DLD1 (cell line): Measurements from ENCODE around the gene CAMK1G.

Experiments
- in situ Hi-C: cut with HindIII; loops from 2 replicates; pipeline ENCODE4 v1.10.0; 2017; ENCODE audit warnings: low sequenced_read_pairs

CAMK1G gene

DNA sequence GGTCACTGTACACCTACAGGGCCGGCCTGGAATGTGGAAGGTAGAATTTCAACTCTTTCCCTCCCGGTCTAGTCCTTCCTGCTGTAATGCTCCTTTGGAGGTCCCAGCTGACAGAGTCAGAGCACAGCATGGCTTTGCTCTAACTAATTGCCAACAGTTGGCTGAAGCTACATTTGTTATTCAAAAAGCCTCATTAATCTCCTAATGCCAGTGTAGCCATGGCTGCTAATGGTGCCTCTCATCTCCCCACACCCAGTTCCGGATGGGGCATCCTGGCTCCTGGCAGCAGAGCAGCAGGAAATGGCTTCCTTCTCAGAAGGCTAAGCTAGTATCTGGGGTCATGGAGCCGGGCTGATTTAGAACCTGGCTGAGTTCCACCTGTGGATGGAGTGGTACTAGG, 18.7 kb upstream of the CAMK1G start:
- in situ Hi-C loops = no loop called here

DNA sequence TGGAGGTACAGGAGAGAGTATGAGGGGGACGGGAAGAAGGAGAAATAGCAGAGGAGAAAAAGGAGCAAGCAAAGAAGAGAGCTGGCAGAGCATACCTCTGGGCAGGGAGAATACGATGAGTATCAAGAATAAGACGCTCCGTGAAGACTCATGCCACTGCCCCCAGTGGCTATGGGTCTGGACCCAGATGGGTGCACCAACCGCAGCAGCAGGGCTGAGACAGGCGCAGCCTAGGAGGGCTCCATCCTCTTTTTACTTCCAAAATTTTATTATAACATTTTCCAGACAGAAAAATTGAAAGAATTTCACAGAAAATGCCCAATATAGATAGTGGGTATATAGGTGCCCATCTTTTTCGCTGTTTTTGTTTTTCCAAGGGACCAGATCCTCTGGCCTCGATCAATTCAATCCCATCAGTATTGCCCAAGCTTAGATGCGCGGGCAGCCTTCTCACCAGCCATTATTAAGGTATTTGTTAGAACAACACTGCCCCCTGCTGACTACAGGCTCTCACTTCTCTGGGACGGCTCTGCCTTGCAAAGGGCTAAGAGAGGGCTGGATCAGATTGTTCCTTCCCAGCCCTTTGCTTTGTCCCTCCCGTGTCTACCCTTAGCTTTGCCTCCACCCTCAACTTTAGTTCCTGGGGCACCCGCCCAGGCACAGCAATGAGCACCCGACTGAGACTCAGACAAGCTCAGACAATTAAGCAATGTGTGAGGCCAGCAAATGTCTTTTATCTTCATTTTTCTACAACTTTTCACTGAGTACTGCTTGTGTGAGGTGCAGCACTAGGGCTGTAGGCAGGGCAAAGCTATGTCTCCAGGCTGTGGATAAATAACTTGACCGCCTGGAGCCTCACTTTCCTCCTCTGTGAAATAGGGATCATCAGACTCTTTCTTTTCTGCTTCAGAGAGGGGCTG, 17.5 kb upstream of the CAMK1G start:
- in situ Hi-C loops = no loop called here

DNA sequence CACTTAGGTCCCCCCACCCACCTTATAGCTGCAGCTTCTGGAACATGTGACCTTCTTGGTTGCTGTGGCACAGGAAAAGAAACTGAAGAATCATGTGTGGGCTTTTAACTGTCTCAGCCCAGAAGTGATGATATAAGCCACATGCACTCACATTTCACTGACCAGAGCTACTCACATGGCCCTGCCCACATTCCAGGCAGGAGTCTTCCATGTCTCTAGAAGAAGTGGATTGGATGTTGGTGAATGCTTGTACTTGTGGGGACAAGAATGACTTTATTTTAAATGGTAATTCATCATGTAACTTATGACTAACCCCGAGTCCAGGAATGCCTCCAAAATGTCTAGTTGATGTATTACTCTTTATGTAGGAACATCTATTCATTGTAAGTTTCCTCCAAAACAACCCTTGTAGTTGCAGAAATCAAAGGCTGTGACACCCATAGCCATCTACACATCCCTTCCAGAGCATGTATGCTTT, 15.8 kb upstream of the CAMK1G start:
- in situ Hi-C loops = no loop called here

DNA sequence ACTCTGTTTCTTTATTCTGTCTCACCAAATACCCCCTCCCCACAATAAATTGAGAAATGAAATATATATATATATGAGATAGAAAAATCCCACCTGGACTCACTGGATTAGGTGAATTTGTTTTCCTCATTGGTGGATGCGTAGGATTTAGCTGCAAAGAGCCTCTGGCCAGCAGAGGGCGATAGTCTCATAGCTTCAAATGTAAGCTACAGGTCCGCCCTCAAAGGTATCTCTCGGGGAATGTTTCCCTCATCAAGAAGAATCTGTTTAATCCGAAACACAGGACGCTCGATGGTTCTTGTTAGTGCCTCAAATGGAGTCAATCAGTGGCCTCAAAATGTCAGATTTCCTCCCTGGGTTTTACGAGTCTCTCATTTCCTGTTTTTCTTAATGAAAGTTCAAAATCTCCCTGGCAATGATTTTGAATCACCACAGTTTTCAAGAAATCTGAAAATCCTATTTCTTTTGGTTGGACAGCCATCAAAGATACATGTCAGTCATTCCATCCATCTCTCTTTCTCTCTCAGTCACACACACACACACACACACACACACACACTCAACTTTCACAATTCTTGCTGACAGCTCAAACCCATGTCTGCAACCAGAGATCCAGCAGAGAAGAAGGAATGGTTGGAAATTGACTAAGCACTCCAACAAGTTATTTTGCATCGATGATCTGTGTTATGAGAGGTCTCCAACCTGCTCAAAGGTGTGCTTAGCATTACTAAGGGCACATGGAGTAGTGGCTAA, 13.9 kb upstream of the CAMK1G start:
- in situ Hi-C loops = no loop called here

DNA sequence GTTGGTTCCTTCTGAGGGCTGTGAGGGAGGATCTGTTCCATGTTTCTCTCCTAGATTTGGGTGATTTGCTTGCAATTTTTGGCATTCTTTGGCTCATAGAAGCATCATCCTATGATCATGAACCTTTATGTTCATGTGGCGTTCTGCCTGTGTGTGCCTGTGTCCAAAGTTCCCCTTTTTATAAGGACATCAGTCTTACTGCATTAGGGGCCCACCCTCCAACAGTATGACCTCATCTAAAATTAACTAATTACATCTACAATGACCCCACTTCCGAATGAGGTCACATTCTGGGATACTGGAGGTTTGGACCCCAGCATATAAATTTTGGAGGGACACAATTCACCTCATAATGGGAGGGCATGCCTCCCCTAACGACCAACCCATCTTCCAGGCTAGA, 12.8 kb upstream of the CAMK1G start:
- in situ Hi-C loops = no loop called here

DNA sequence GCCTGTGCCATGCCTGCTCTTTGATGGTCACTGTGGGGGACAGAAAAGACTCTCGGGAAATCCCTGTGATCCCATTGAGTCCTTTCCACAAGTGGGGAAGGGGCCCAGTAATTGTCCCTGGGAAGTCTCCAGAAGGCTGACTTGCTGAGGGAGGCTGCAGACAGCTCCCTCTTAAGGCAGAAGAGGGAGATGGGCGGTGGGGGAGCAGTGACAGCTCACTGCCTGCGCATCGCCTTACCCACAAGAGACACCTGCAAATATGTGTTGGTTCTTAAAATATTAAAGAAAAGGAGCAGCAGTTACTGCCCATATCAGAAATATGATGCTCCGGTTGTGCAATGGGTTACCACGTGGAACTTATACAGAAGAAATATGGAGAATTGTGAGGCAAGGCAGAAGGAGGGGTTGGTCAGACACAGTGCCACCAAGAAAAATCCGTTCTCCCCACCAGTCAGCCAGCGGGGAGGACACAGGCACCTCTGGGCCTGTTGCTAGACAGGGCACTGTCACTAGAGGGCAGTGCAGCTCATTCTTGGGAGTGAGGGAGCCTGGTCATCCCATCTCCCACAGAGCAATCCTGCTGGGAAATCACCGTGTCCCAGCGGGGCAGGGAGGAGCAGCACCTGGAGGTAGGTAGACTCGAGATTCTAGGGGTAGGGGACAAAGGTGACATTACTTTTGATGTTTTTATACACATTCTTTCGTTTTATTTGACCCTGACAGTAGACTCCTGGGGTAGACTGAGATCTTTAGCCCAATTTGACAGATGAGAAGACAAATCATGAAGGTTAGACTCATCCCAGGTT, 6.9 kb upstream of the CAMK1G start:
- in situ Hi-C loops = no loop called here

DNA sequence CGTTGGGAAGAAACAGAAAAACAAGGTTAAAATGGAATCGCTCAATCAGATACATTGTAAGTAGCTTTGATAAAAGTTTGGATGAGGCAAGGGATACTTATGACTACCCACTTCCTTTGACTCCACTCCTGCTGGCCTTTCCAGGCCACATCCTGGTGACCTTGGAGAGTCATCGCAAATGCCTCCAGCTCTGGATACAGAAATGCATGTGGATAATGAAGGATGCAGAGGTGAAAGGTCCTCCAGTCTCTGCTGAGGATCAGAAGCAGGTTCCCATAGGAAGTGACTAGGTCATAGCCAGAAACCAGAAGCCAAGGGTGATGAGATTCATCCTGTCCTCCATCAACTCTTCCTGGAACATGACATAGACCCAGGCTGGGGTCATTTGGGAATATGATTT, 6.2 kb upstream of the CAMK1G start:
- in situ Hi-C loops = no loop called here

DNA sequence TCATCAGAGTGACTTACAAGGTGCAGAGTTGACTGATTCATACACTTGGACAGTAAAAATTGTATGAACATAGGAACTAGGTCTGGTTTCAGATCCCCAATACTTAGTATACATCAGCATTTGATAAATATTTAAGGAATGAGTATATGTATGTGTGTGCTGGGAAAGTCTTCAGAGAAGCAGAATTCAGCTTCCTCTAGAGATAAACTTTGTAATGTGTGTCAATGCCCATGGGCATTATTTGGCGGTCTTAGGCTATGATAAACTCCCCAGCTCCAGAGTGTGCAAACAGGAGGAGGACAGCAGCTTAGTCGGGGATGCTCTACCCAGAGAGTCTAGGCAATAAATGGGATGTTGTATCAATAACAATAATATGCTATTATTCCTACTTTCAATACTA, 2.9 kb upstream of the CAMK1G start:
- in situ Hi-C loops = no loop called here

DNA sequence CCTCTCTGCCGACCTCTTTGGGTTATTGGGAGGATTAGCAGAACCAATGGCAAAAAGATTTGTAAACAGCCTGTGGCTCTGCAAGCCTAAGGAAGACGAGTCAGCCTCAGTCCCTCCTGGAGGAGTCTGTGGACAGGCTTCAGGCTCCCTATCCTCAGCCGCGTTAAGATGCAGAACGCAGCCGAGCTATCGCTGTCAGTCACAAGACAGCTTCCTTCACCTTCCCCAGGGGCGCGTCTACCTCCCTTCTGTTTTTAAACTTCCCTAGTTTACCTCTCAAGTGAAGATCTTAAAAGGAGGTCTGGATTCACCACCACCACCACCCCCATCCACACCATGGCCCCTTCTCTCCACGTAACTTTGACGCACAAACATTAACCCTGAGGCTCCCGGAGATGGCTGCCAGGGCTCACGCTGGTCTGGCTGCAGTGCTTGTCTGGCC, 738 bp downstream of the CAMK1G start:
- in situ Hi-C loops = no loop called here

DNA sequence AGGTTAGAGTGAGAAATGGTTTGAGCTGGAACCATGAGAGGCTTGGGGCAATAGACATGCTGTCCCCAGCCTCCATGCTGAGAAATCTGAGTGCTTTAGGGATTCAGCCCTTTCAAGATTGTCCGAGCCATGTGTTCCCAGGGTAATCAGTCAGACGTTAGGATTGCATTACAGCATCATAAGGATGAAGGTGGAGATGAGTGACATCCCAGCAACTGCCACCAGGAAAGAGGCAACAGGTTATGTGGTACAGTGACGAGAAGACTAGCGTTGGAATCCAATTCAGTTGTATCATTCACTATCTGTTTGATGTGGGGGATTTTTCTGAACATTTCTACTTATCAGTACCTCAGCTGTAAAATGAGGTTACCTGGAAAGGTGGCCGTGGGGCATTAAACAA, 1.7 kb downstream of the CAMK1G start:
- in situ Hi-C loops = no loop called here

DNA sequence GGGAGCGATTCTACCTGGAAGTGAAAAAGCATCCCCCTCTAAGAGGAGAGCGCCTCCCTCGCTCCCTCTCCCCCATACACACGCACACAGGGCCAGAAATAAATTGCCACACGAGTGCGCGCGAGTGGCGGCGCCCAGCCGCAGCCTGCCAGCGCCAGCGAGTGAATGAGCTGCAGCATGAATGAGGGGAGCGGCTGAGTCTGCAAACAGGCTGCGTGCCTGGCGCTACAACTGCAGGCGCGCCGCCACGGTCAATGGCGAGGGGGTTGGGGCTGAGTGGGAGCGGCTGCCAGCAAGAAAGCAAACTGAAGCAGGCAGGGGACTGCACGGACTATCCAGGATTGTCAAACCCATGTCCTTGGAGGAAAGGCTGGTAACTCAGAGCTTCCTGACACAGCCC, 2.2 kb downstream of the CAMK1G start:
- in situ Hi-C loops = no loop called here

DNA sequence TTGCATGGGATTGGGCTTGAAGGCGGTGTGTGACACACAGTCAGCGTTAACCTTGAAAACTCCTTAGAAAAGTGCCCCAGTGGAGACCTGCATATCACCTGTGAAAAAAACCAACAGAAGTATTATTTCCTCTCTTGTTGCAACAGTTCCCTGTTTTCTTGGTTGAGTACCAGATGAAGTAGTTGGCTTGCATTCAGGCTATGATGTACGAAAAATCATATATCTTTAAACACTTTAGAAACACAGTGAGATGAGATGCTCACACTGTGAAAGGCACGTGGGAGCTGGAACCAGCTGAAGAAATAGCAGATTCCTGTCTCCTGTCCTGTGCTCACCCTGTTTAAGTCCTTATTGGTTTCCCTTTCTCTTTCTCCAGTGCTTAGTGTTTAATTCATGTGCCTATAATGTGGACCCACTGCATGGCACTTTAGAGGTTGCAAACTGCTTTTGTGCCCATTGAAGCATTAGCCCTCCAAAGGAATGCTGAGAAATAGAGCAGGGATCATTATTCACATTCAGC, 2.8 kb downstream of the CAMK1G start:
- in situ Hi-C loops = no loop called here

DNA sequence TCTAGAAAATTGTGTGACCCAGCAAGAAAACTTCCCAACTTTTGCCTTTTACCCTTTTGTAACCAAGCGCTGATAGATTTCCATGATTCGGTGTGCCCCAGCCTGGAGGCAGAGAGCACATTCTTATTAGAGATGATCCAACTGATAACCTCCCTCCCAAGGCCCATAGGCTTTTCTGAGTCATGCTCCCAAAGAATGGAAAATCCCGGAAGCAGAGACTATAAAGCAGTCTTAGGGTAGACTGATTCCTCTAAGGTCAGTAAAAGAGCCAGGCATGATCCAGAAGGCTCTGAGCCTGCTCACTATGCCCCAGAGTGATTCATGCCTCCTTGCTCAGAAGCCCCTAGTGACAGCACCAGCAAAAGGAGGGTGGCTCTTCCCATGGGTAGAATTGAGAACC, 4.3 kb downstream of the CAMK1G start:
- in situ Hi-C loops = no loop called here

DNA sequence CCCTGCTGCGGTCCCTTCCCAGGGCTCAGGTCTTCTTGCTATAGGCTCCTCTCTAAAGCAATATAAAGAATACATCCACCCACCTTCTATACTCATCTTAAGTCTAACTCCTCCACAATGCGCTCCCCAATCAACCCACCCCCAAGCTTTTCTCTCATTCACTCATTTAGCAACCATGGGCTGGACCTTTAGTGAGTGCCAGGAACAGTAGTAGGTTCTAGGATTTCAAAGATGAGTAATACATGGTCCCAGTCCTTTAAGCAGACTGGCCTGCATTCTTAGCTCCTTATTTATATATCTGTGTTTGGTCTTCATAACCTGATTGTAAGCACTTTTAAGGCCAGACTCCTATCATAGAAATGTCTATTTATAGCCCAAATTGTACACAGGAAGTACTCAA, 5.9 kb downstream of the CAMK1G start:
- in situ Hi-C loops = no loop called here

DNA sequence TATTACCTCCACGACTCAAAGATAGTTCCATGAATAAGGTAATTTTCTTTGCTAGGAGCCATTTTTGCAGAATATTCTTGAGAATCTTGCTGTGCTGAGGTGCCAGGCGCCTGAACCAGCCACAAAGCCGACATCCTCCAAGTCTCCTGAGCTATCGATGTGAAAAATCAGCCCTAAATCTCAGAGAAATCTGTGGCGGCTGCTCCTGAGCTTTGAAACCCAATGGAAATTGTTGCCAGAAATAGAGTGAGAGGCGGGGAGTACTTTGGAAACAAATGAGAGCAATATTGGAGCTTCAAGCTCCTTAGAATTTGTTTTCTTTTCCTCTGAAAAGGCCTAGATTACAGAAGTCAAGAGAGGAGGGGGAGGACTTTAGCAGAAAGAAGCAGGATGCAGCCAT, 6.3 kb downstream of the CAMK1G start:
- in situ Hi-C loops = no loop called here

DNA sequence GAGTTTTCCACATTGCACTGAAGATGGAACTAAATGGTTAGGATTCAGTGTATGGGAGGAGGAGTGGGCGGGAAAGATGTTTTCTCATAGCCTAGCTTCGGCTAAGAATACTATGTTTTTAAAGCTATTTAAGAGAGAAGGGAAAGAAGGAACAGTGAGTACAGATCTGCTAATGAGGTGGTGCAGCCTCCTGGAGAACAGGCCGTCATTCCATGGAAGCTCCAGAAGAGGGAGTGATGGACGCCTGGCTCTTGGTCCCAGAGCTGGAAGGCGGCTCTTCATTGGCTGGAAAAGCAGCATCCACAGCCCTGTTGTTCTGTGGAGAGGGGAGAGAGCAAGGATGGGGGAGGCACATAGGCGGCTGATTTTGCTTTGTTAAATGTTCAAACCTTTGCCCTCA, 6.9 kb downstream of the CAMK1G start:
- in situ Hi-C loops = no loop called here

DNA sequence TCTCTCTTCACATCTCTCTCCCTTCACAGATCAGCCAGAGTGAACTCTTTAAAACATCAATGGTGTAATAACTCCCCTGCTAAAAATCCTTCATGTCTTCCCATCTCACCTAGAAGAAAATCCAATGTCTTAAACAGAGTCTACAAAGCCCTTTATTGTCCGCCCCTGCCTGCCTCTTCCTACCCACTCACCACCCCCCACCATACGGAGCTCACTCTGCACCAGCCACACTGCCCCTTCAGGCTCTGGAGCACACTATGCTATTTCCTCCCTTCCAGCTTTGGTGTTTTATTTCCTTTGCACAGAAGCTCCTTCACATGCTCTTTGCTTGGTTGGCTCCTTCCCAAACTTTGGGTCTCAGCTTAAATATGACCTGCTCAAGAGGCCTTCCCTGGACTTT, 10.2 kb downstream of the CAMK1G start:
- in situ Hi-C loops = no loop called here

DNA sequence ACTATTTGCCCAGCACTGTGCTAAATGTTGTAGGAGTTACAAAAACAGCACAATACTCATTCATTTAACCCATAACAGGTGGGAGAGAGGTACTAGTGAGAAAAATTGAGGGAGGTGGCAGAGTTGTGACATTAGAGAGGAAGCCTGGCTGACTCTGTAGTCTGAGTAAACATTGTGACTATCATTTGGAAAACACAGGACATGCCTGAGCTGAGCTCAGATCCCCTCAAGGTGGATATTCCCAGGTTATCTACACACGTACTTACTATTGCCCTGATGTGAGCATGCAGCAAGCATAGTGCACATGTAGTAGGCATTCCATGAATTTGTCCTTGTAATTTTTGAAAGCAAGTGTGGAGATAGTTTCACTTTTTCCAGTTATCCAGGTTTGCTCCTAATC, 10.9 kb downstream of the CAMK1G start:
- in situ Hi-C loops = no loop called here

DNA sequence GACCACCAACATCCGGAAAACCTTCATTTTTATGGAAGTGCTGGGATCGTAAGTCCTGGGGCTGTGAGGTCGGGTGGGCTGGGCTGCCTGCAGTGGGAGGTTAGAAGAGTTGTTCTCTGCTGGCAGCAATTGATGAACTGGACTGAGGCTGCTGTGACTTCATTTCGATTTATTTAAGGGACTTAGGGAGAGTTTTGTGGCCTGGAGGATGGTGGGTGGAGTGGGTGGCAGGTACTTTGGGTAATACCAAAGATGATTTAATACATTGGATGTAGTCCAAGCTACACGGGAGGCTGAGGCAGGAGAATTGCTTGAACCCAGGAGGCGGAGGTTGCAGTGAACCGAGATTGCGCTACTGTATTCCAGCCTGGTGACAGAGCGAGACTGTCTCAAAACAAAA, 11.5 kb downstream of the CAMK1G start:
- in situ Hi-C loops = no loop called here

DNA sequence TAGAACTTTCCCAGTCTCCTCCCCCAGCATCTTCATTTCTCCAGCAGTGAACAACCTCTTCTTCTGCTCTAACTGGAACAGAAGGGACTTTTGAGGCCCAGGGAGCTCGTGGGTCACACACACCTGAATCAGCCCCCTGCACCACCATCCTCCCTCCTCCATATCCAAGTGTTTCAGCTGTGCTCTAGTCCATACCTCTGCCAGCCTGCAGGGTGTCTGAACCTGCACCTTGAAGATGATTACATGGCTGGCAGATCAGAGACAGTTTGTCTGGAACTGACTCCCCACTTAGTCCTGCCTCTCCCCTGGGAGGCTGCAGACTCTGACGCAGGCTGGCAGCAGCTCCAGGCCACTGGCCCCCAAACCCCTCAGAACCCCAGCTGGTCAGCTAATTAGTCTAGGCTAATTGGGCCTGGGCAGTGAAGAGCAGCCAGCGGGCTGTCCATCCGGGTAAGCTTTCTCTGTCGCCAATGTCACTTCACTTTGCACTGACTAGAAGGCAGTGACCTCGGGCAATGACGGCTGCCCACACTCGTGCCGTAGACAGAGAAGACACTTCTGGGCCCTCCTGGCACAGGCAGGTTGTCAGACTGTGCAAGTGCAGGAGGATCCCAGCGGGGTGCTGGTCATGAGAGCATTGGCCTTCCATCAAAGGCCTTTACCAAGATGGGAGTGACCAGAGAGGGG, 12.2 kb downstream of the CAMK1G start:
- in situ Hi-C loops = no loop called here
